ENCODE measurements around the gene GATD1.

The GATD1 gene

GRCh38 chr11:812390-812789 lies 35.1 kb upstream of the GATD1 start:
- ATAC-seq = no peak

- no peak for ATAC-seq
Measured at GRCh38 chr11:811446-812245, 34.4 kb upstream of the GATD1 start.

DNA sequence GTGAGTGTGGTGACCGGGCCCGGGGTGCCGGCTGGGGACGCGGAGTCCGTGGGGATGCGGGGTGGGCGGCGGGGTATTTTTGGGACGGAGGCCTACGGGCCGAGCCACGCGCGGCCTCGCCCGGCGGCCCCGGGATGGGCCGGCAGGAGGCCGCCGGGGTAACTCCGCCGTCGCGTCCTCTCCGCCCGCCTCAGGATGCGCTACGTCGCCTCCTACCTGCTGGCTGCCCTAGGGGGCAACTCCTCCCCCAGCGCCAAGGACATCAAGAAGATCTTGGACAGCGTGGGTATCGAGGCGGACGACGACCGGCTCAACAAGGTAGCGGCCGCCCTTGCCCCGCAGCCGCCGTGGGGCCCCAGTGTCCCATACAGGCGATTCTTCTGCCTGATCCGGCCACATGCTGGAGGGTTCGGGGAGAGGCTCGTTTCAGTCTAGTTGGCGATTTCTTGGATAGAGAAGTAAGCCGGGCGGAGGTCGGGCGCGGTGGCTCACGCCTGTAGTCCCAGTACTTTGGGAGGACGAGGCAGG lies 32.8 kb upstream of the GATD1 start:
- peak; percentile 2 for ATAC-seq

- ATAC-seq = peak; percentile 88
Measured at GRCh38 chr11:809287-810039, 32.2 kb upstream of the GATD1 start, which contains the start of gene RPLP2. Gene RPLP2 (plus strand): TSS chr11:809967. CDS start chr11:810235, 268 bp downstream.

GRCh38 chr11:808427-809286 lies 31.4 kb upstream of the GATD1 start:
- ATAC-seq = no peak

- ATAC-seq = no peak
Measured at GRCh38 chr11:804599-804964, 27.3 kb upstream of the GATD1 start.

DNA sequence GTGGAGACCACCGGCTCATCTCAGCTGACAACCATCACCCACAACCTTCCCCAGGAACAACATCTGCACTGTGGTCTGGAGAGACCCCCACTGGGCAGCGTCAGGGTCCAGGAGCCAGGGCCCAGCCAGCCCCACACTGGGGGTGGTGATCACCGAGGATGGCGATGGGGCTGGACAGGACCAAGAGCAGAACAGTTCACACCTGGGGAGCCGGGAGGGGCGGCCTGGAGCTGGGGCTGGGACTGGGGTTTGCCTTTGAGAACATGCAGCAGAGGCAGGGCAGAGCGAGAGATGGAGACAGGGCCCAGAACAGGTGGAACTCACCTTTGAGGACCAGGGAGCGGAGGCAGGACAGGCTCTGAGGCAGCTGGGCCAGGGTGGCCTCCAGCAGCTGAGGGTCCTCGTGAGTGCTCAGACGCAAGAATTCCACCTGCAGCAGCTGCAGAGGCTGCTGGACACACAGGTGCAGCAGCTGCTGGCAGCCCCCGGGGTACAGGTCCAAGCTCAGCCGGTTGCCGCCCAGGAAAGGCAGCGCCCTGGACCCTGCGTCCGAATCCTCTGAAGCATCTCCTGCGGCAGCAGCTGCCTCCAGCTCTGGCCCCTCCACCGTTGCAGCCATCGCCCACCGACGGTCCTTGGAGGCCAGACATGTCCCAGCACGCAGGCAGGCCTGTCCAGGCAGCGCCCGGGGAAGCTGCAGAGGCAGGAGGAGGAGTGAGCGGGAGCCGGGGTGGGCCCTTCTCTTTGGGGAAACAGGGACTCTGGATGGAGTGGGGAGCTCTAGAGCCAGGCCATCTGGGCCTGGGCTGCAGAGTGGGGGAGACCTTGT lies 26.7 kb upstream of the GATD1 start:
- no peak for ATAC-seq

DNA sequence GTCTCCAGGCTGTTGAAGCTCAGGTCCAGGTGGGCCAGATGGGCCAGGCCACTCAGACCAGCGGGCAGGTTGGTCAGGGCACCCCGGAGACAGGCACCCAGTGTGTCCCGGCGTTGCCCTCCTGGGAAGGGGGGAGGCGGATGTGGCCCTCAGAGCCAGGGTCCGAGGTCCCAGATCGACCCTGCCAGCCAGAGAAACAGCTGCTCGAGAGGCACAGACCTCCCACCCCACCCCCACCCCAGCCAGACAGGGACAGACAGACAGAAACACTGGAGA lies 26.1 kb upstream of the GATD1 start:
- ATAC-seq = no peak

DNA sequence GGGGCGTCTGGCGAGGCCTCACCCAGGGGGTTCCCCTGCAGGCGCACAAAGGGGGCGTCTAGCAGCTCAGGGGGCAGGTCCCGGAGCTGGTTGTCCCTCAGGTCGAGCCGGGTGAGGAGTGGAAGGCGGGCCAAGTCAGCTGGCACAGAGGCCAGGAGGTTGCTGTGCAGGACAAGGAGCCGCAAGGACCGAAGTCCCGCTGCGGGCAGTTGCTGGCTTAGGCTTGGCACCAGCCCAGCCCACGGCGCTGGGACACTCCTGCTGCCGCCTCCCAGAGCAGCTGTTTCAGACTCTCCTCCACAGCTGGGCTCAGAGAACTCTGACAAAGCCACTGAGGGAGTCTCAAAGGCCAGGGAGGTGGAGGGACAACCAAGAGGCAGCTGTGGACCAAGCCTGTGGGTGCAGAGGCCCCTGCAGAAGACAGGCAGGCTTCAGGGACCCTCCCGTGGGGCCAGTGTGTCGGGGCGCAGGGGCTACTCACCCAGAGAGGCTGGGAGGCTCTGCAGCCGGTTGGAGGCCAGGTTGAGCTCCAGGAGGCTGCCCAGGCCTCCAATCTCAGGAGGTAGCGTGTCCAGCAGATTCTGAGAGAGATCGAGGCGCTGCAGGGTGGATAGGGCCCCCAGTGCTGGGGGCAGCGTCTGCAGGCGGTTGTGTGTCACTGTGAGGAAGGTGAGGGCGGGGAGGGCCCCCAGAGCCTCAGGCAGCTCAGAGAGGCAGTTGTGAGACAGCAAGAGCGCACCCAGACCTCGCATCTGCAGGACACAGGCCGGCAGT lies 25.6 kb upstream of the GATD1 start:
- ATAC-seq = no peak

DNA sequence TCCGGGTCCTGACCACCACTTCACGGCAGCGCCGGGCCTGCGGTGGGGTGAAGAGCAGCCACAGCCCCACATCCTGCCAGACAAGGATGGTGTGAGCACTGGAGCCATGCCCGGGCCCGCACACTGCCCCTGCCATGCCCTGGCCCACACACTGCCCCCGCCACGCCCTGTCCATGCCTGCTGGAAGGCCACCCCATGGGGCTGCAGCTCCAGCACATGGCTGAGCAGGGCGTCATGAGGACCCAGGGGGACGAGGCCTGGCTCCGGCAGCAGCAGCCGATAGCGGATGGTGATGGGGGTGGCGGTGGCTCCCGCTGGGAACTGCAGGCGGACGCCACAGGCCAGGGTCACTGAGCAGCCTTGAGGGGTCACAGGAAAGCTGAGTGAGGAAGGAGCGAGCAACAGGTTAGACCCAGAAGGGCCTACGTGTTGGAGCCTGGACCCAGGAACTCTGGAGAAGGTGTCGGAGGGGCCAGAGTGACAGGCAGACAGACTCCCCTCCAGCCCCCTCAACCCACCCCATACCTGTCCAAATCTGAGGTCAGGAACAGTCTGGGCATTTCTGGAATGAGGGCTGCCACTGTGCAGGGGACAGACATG lies 24.8 kb upstream of the GATD1 start:
- no peak for ATAC-seq

GRCh38 chr11:801097-801780 lies 24.0 kb upstream of the GATD1 start:
- no peak for ATAC-seq

GRCh38 chr11:800473-800872 lies 23.2 kb upstream of the GATD1 start:
- ATAC-seq = no peak

DNA sequence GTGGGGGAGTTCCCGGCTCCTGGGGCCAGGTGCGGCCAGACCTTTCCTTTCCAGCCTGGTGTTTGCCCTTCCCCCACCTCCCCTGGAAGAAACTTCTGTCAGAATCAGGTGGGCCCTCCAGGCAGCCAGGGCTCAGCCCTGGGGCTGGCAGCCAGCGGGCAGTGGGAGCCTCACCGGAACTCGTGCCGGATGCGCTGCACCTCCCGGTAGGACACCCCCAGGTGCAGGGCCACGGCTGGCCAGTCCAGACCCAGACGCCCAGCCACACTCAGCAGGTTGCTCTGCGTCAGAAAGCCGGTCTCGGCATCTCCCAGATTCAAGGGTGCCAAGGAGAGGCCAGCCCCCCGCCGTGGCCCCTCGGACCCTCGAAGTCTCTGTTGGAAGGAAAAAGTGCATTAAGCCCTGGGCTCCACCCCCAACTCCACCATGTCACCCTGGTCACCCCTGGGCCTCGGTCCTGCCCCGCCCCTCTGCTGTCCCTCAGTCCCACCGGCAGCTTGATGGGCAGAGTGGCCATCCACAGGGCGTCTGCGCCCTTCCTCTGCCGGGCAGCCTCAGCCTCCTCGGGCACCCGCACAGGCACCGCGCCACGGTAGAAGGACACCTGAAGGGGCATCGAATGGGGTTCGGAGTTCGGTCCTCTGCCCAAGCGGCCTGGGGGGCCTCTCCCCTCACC lies 22.5 kb upstream of the GATD1 start:
- ATAC-seq = no peak

DNA sequence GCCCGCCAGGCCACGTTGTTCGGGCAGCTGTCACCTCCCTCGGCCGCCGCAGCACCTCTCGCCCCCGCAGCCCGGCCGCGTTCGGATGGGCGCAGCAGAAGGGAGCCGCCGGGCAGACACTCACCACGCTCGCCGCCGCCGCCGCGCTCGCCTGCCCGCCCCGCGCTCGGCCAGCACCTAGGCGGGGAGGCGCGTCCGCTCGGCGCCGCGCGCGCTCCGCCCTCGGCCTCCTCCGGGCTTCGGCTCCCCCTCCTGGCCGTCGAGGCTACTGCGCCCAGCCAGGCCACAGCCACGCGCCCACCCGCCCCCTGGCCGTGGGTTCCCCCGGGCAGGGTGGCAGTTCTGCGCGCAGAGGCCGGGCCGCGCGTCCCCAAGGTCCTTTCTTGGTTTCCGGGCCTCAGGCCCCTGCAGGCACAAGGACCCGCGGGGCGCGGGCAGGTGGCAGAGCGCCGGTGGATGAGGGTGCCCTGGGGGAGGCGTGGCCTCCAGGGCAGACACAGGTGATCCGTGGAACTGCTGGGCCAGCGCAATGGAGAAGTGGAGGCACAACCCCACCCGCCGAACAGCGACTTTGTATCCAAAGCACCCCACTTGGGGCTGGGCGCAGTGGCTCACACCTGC lies 20.9 kb upstream of the GATD1 start, which contains the start of gene SLC25A22:
TSS of gene SLC25A22 (minus strand) at position 189 of the 621 bp plus-strand sequence. CDS start 3,275 bp downstream, outside the sequence.
- peak; percentile 49 for ATAC-seq

GRCh38 chr11:797296-798092 lies 20.2 kb upstream of the GATD1 start:
- ATAC-seq = peak; percentile 46 to 55

- ATAC-seq = no peak
Measured at GRCh38 chr11:796565-797295, 19.4 kb upstream of the GATD1 start.

Data from activated CD4-positive, CD25-positive, alpha-beta regulatory T cell treated with anti-CD3 and anti-CD28 coated beads, Interleukin-2, amount 50 U/mL, for 24 hours (primary cell).